H1 (cell line): Measurements from ENCODE around the gene IL19. TPM values are rescaled to one million over a fixed set of nuclear protein-coding genes. Genes with fewer than 3 reads are reported as not detected.

Experiments used
- CTCF ChIA-PET: fragments of 300-600 bp; sonication (Branson Sonifier 250); formaldehyde crosslinking; loops from one replicate; lab custom pipeline; 2021; ENCODE audit not compliant: partially characterized antibody; lab: Charles Lee
- POLR2A ChIA-PET: fragments of 300-600 bp; sonication (Branson Sonifier 250); formaldehyde crosslinking; loops from one replicate; lab custom pipeline; 2021; ENCODE audit warnings: inconsistent platforms; ENCODE audit not compliant: partially characterized antibody; lab: Charles Lee
- DNase-seq, 2 experiments: peaks; one replicate each; pipeline versions ENCODE4 v3.0.0 to v3.0.0-alpha.2; 2010 to 2022; ENCODE audit warnings: low spot score in 2 of 2, low read depth in 1 of 2, mixed read lengths in 1 of 2
- FAIRE-seq: peaks from 2 replicates; lab custom pipeline; 2011; peaks lifted over from hg19 to GRCh38; lab: Jason Lieb, UNC
- H2AFZ ChIP-seq: 2 replicates; pipeline ENCODE4 v1.8.1; 2012; ENCODE audit warnings: low read length, inconsistent platforms
- H2AK5ac ChIP-seq: 2 replicates; pipeline ENCODE4 v1.6.1; 2013; ENCODE audit warnings: low read depth, low read length
- H2BK120ac ChIP-seq: replicated peaks from 2 replicates; pipeline ENCODE3; 2013; ENCODE audit warnings: low read depth, low read length, inconsistent platforms
- H2BK12ac ChIP-seq: 2 replicates; pipeline ENCODE4 v1.6.1; 2013; ENCODE audit warnings: low read depth, low read length
- H2BK15ac ChIP-seq: 2 replicates; pipeline ENCODE4 v1.6.1; 2013; ENCODE audit warnings: low read length
- H2BK20ac ChIP-seq: 2 replicates; pipeline ENCODE4 v1.6.1; 2013; ENCODE audit warnings: low read length
- H2BK5ac ChIP-seq: 2 replicates; pipeline ENCODE4 v1.6.1; 2013; ENCODE audit warnings: low read depth, low read length
- H3K14ac ChIP-seq: 2 replicates; pipeline ENCODE4 v1.6.1; 2013; ENCODE audit warnings: inconsistent platforms; ENCODE audit not compliant: insufficient read length
- H3K18ac ChIP-seq: 2 replicates; pipeline ENCODE4 v1.6.1; 2013; ENCODE audit warnings: low read length; ENCODE audit errors: extremely low read depth
- H3K23ac ChIP-seq: 2 replicates; pipeline ENCODE4 v1.6.1; 2013; ENCODE audit warnings: inconsistent platforms; ENCODE audit not compliant: insufficient read length
- H3K23me2 ChIP-seq: 2 replicates; pipeline ENCODE4 v1.6.1; 2013; ENCODE audit warnings: low read depth, low read length
- H3K27ac ChIP-seq: 2 replicates; pipeline ENCODE4 v1.6.1; 2011; ENCODE audit warnings: low read depth, low read length, inconsistent platforms
- H3K27me3 ChIP-seq, 4 experiments: replicated peaks in 1 of 4; 1 replicate in 1 of 4; 2 replicates in 3 of 4; pipeline versions ENCODE4 v1.6.1 to v1.8.1; 2011 to 2013; ENCODE audit warnings: low read length in 3 of 4, mild to moderate bottlenecking in 3 of 4, inconsistent platforms in 2 of 4, mixed read lengths in 2 of 4, moderate library complexity in 1 of 4; ENCODE audit not compliant: control insufficient read depth in 3 of 4, insufficient read depth in 3 of 4; ENCODE audit errors: extremely low read depth in 1 of 4
- H3K36me3 ChIP-seq, 4 experiments: 2 replicates each; pipeline versions ENCODE4 v1.6.1 to v1.8.1; 2011 to 2013; ENCODE audit warnings: mild to moderate bottlenecking in 4 of 4, low read length in 3 of 4, moderate library complexity in 2 of 4, control low read depth in 1 of 4, inconsistent platforms in 1 of 4; ENCODE audit not compliant: insufficient read depth in 4 of 4, control insufficient read depth in 2 of 4
- H3K4ac ChIP-seq: replicated peaks from 2 replicates; pipeline ENCODE3; 2013; ENCODE audit warnings: low read length, low read depth, mixed read lengths, inconsistent platforms; ENCODE audit not compliant: insufficient read length
- H3K4me1 ChIP-seq, 4 experiments: replicated peaks in 1 of 4; 1 replicate in 1 of 4; 2 replicates in 3 of 4; pipeline versions ENCODE4 v1.6.1 to v1.8.1; 2011 to 2013; ENCODE audit warnings: low read length in 3 of 4, inconsistent platforms in 2 of 4, mixed read lengths in 1 of 4; ENCODE audit not compliant: insufficient read depth in 4 of 4, control insufficient read depth in 3 of 4
- H3K4me2 ChIP-seq, 2 experiments: 2 replicates each; pipeline versions ENCODE4 v1.6.1 to v1.8.1; 2011 to 2013; ENCODE audit warnings: low read depth in 2 of 2, low read length in 2 of 2, control low read depth in 1 of 2, inconsistent platforms in 1 of 2, mild to moderate bottlenecking in 1 of 2; ENCODE audit not compliant: insufficient read depth in 1 of 2
- H3K4me3 ChIP-seq, 4 experiments: fragments of 200-600, 300-600 bp in 1 of 4; sonication (generic), shearing (Covaris generic), sonication (Bioruptor Twin) in 1 of 4; 2 replicates each; pipeline versions ENCODE4 v1.5.1 to v1.8.1; 2011 to 2016; ENCODE audit warnings: low read length in 4 of 4, low read depth in 3 of 4, control low read depth in 2 of 4, inconsistent platforms in 2 of 4, mild to moderate bottlenecking in 2 of 4, mixed read lengths in 1 of 4, moderate library complexity in 1 of 4; ENCODE audit not compliant: insufficient read depth in 2 of 4; ENCODE audit errors: extremely low read depth in 1 of 4
- H3K56ac ChIP-seq: replicated peaks from 2 replicates; pipeline ENCODE3; 2013; ENCODE audit warnings: low read depth, mild to moderate bottlenecking, mixed read lengths, low read length, inconsistent platforms; ENCODE audit not compliant: insufficient read length
- H3K79me1 ChIP-seq: 2 replicates; pipeline ENCODE4 v1.6.1; 2013; ENCODE audit warnings: low read depth, low read length, control low read depth
- H3K79me2 ChIP-seq, 2 experiments: 2 replicates each; pipeline versions ENCODE4 v1.6.1 to v1.8.1; 2012 to 2013; ENCODE audit warnings: low read length in 2 of 2, mild to moderate bottlenecking in 2 of 2, inconsistent platforms in 1 of 2; ENCODE audit not compliant: insufficient read depth in 2 of 2, control insufficient read depth in 1 of 2
- H3K9ac ChIP-seq, 4 experiments: replicated peaks in 1 of 4; 1 replicate in 1 of 4; 2 replicates in 3 of 4; pipeline versions ENCODE4 v1.6.1 to v1.8.1; 2011 to 2013; ENCODE audit warnings: low read depth in 3 of 4, low read length in 3 of 4, control low read depth in 2 of 4, mild to moderate bottlenecking in 2 of 4, moderate library complexity in 2 of 4, inconsistent platforms in 1 of 4; ENCODE audit errors: extremely low read depth in 1 of 4
- H3K9me3 ChIP-seq, 2 experiments: 2 replicates each; pipeline versions ENCODE4 v1.6.1 to v1.8.1; 2012 to 2013; ENCODE audit warnings: mild to moderate bottlenecking in 2 of 2, moderate library complexity in 2 of 2, control low read depth in 1 of 2, inconsistent platforms in 1 of 2, low read depth in 1 of 2, low read length in 1 of 2, mixed read lengths in 1 of 2; ENCODE audit not compliant: insufficient read depth in 2 of 2
- H4K20me1 ChIP-seq, 2 experiments: replicated peaks in 1 of 2; 2 replicates each; pipeline versions ENCODE3 to v1.8.1; 2011 to 2013; ENCODE audit warnings: inconsistent platforms in 2 of 2, low read length in 2 of 2, mild to moderate bottlenecking in 1 of 2; ENCODE audit not compliant: insufficient read depth in 2 of 2, control insufficient read depth in 1 of 2
- H4K5ac ChIP-seq: 2 replicates; pipeline ENCODE4 v1.6.1; 2013; ENCODE audit warnings: low read length, low read depth, mixed read lengths, inconsistent platforms; ENCODE audit not compliant: insufficient read length
- H4K8ac ChIP-seq: 2 replicates; pipeline ENCODE4 v1.8.0; 2013; ENCODE audit warnings: mild to moderate bottlenecking, moderate library complexity, low read length, inconsistent platforms; ENCODE audit not compliant: insufficient read depth; ENCODE audit errors: extremely low read depth
- H4K91ac ChIP-seq: replicated peaks from 2 replicates; pipeline ENCODE3; 2013; ENCODE audit warnings: low read length, mixed read lengths, inconsistent platforms; ENCODE audit not compliant: insufficient read length
- CEBPB ChIP-seq: IDR thresholded peaks from 2 replicates; pipeline ENCODE4 v1.6.1; 2012; ENCODE audit warnings: low read depth, low read length
- EP300 ChIP-seq, 2 experiments: IDR thresholded peaks; 1 replicate in 1 of 2; 2 replicates in 1 of 2; pipeline ENCODE4 v1.6.1; 2011 to 2012; ENCODE audit warnings: low read depth in 2 of 2, low read length in 2 of 2, mild to moderate bottlenecking in 2 of 2, borderline replicate concordance in 1 of 2, inconsistent platforms in 1 of 2, moderate library complexity in 1 of 2
- KDM4A ChIP-seq: IDR thresholded peaks from one replicate; pipeline ENCODE4 v1.7.1; 2012; ENCODE audit warnings: low read depth, mild to moderate bottlenecking, moderate library complexity, low read length, inconsistent platforms; ENCODE audit not compliant: severe bottlenecking
- RXRA ChIP-seq: IDR thresholded peaks from 2 replicates; pipeline ENCODE4 v1.6.1; 2011; ENCODE audit warnings: low read depth, mild to moderate bottlenecking, low read length, moderate library complexity; ENCODE audit not compliant: insufficient read depth
- YY1 ChIP-seq: IDR thresholded peaks from 2 replicates; pipeline ENCODE4 v1.6.1; 2011; ENCODE audit warnings: low read depth, mild to moderate bottlenecking, low read length
- WGBS, 2 experiments: shearing (Covaris generic) in 1 of 2; methylation state at CpG; one replicate each; pipeline versions ENCODE4 v1.1.6 to v1.1.7; 2013 to 2015; ENCODE audit warnings: low lambda C conversion rate in 2 of 2, mixed read lengths in 2 of 2, inconsistent platforms in 1 of 2, low coverage in 1 of 2, missing lambda C conversion rate in 1 of 2; ENCODE audit not compliant: insufficient replicate concordance in 2 of 2, insufficient coverage in 1 of 2, insufficient read length in 1 of 2; ENCODE audit errors: extremely low coverage in 1 of 2, missing lambda C conversion rate in 1 of 2; 5-methylcytosine and 5-hydroxymethylcytosine counted together
- polyA plus RNA-seq, 7 experiments: library from polyadenylated mRNA; depleted of rRNA in 3 of 7; stranded (reverse) in 5 of 7; unstranded in 2 of 7; fragments of >200 nt in 5 of 7; fragments of 200-250 nt in 2 of 7; gene quantifications; 1 replicate in 5 of 7; 2 replicates in 1 of 7; 4 replicates in 1 of 7; pipeline versions ENCODE4 v1.2.1 to v1.2.3, GENCODE V29; 2011 to 2013; ENCODE audit warnings: missing spikeins in 2 of 7, mixed read lengths in 2 of 7
- total RNA-seq: library from RNA; stranded (reverse); fragmentation: NEBNext Ultra II Directional; extraction: Animal tissue kit (Norgen Biotek cat#: 25700); gene quantifications from 2 replicates; pipeline ENCODE4 v1.2.1, GENCODE V29; 2021

Gene IL19
- total and polyA plus RNA-seq, 2 of the 8 experiments (the other 6 are each of a cell fraction or from before 2014, with no cell fraction given), result not detected

DNA sequence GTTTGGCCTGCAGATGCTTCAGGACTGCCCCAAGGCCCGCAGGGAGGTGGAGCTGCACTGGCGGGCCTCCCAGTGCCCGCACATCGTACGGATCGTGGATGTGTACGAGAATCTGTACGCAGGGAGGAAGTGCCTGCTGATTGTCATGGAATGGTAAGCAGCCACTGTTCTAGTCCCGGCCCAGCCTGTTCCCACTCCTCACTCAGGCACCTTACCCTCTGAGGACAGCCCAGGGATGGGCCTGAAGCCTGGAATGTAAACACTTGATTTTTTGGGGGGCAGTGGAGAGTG is 41.9 kb upstream of the IL19 start:
- no peaks in the 10 kb centered on the region for H3K9me3 ChIP-seq
- ChIA-PET CTCF (interaction anchor here (0.9 to 5.7 kb wide), 6 partner anchors 11 to 80 kb away, joined by 3 to 36 read pairs (median 4); no protein-coding TSS in a partner anchor), POLR2A (no interaction called here)
- H3K27ac ChIP-seq, result no peak overlapping the region
- H3K14ac ChIP-seq, result no peak overlapping the region
- H4K91ac ChIP-seq, result no peak overlapping the region
- peaks cover 3 to 17% (median 4%) of the 10 kb centered on the region in 4 experiments; a peak in 4 of 8 replicates for H3K36me3 ChIP-seq
- FAIRE-seq, result no peak
- no peak overlapping the region for H2AFZ ChIP-seq
- DNase-seq, result no peak
- H2BK15ac ChIP-seq, result no peak overlapping the region
- H3K79me1 ChIP-seq, result peaks cover 3% of the 10 kb centered on the region; the same call in 1 of the 2 replicates
- no peaks in the 10 kb centered on the region for H3K27me3 ChIP-seq
- no peaks in the 10 kb centered on the region for H3K23me2 ChIP-seq
- no peak overlapping the region for H2BK20ac ChIP-seq
- peaks cover 12 to 21% of the 10 kb centered on the region in 2 experiments for H4K20me1 ChIP-seq
- no peak overlapping the region for H4K5ac ChIP-seq
- no peak overlapping the region for H2AK5ac ChIP-seq
- H2BK5ac ChIP-seq, result no peak overlapping the region
- H3K23ac ChIP-seq, result no peak overlapping the region
- H3K56ac ChIP-seq, result no peak overlapping the region
- 91% methylated on average over 7 of the region's 9 CpGs; no CpG with 5 or more reads in 1 of the 2 experiments for WGBS, 2 experiments
- no peak overlapping the region for H4K8ac ChIP-seq
- peaks cover 4 to 6% (median 5%) of the 10 kb centered on the region in 4 experiments; a peak in 6 of 7 replicates for H3K4me1 ChIP-seq
- no peak overlapping the region for H3K4ac ChIP-seq
- no peak overlapping the region for H3K4me2 ChIP-seq
- H3K4me3 ChIP-seq, result no peak overlapping the region
- no peak overlapping the region for H3K18ac ChIP-seq
- H3K9ac ChIP-seq, result no peak overlapping the region
- H2BK12ac ChIP-seq, result no peak overlapping the region
- peaks cover 0 to 12% of the 10 kb centered on the region in 2 experiments; a peak in 1 of 4 replicates for H3K79me2 ChIP-seq
- no peak overlapping the region for H2BK120ac ChIP-seq
- TF ChIP-seq EP300 (IDR thresholded peaks at IDR 0.05; ENCODE audit: borderline replicate concordance in 1 of 2, low read depth in 2 of 2, low read length in 2 of 2) (no peak), CEBPB (no peak), KDM4A (no peak), RXRA (no peak), YY1 (no peak)
